HEK293 (cell line): Measurements from ENCODE around the gene NARF.

Experiments
- CTCF ChIA-PET: fragments of 350-600 bp; formaldehyde crosslinking; extraction: SDS; loops from one replicate; lab custom pipeline; 2021; ENCODE audit warnings: antibody characterized with exemption; lab: Yijun Ruan, JAX
- POLR2A ChIA-PET: fragments of 300-600 bp; formaldehyde crosslinking; extraction: SDS; loops from one replicate; lab custom pipeline; 2020; ENCODE audit warnings: antibody characterized with exemption, inconsistent platforms; lab: Yijun Ruan, JAX
- H3K27ac ChIP-seq: fragments of 200-500 bp; sonication (Bioruptor generic); 2 replicates; pipeline ENCODE4 v1.5.1; 2014; ENCODE audit warnings: low read depth, low read length, control low read depth, inconsistent platforms; ENCODE audit errors: extremely low read depth
- H3K36me3 ChIP-seq, 2 experiments: fragments of 200-500 bp in 1 of 2; sonication (Bioruptor generic) in 1 of 2; 1 replicate in 1 of 2; 2 replicates in 1 of 2; pipeline ENCODE4 v1.5.1; 2014 to 2017; ENCODE audit warnings: inconsistent platforms in 2 of 2, low read length in 2 of 2; ENCODE audit not compliant: control insufficient read depth in 2 of 2, insufficient read depth in 1 of 2
- H3K4me1 ChIP-seq: fragments of 200-500 bp; sonication (Bioruptor generic); 2 replicates; pipeline ENCODE4 v1.5.1; 2014; ENCODE audit warnings: mild to moderate bottlenecking, low read length, inconsistent platforms; ENCODE audit not compliant: control insufficient read depth, insufficient read depth
- H3K4me3 ChIP-seq: 2 replicates; pipeline ENCODE4 v1.5.1; 2011; ENCODE audit warnings: low read depth, mild to moderate bottlenecking, control low read depth, low read length, moderate library complexity
- H3K9me3 ChIP-seq: fragments of 200-500 bp; sonication (Bioruptor generic); 2 replicates; pipeline ENCODE4 v1.5.1; 2014; ENCODE audit warnings: low read depth, low read length, inconsistent platforms; ENCODE audit not compliant: control insufficient read depth, insufficient read depth
- KLF10 ChIP-seq: fragments of 450-650 bp; IDR thresholded peaks from 2 replicates; pipeline ENCODE4 v1.5.1; 2018; ENCODE audit warnings: missing biosample characterization, mild to moderate bottlenecking, missing genetic modification characterization
- KLF8 ChIP-seq: fragments of 450-650 bp; formaldehyde crosslinking; IDR thresholded peaks from 2 replicates; pipeline ENCODE4 v1.5.1; 2016; ENCODE audit warnings: missing biosample characterization, missing genetic modification characterization
- REPIN1 ChIP-seq: fragments of 450-650 bp; formaldehyde crosslinking; IDR thresholded peaks from 2 replicates; pipeline ENCODE4 v1.5.1; 2017; ENCODE audit warnings: missing biosample characterization, missing genetic modification characterization, low read depth
- SETDB1 ChIP-seq: IDR thresholded peaks from one replicate; pipeline ENCODE4 v1.6.1; 2017; ENCODE audit warnings: mild to moderate bottlenecking, low read length, moderate library complexity, mixed read lengths; ENCODE audit not compliant: insufficient read length
- TCF7L2 ChIP-seq: IDR thresholded peaks from 2 replicates; pipeline ENCODE4 v1.6.1; 2011; ENCODE audit warnings: low read depth, mild to moderate bottlenecking, inconsistent platforms, low read length, moderate library complexity, borderline replicate concordance
- ZBTB20 ChIP-seq: fragments of 450-650 bp; formaldehyde crosslinking; IDR thresholded peaks from 2 replicates; pipeline ENCODE4 v1.5.1; 2016; ENCODE audit warnings: missing biosample characterization, missing genetic modification characterization
- ZBTB48 ChIP-seq: fragments of 450-650 bp; formaldehyde crosslinking; IDR thresholded peaks from 2 replicates; pipeline ENCODE4 v1.5.1; 2016; ENCODE audit warnings: missing biosample characterization, missing genetic modification characterization
- ZBTB49 ChIP-seq: fragments of 450-650 bp; formaldehyde crosslinking; IDR thresholded peaks from 2 replicates; pipeline ENCODE4 v1.5.1; 2016; ENCODE audit warnings: missing biosample characterization, missing genetic modification characterization, low read depth
- ZBTB8A ChIP-seq: fragments of 450-650 bp; formaldehyde crosslinking; IDR thresholded peaks from 2 replicates; pipeline ENCODE4 v1.5.1; 2016; ENCODE audit warnings: missing biosample characterization, missing genetic modification characterization
- ZIC2 ChIP-seq: fragments of 450-650 bp; formaldehyde crosslinking; IDR thresholded peaks from 2 replicates; pipeline ENCODE4 v1.5.1; 2016; ENCODE audit warnings: missing biosample characterization, missing genetic modification characterization
- ZNF140 ChIP-seq: fragments of 450-650 bp; formaldehyde crosslinking; IDR thresholded peaks from 2 replicates; pipeline ENCODE4 v1.5.1; 2016; ENCODE audit warnings: missing biosample characterization, missing genetic modification characterization
- ZNF184 ChIP-seq: fragments of 450-650 bp; IDR thresholded peaks from 2 replicates; pipeline ENCODE4 v1.5.1; 2018; ENCODE audit warnings: missing biosample characterization, mild to moderate bottlenecking, missing genetic modification characterization
- ZNF214 ChIP-seq: fragments of 450-650 bp; formaldehyde crosslinking; IDR thresholded peaks from 2 replicates; pipeline ENCODE4 v1.5.1; 2017; ENCODE audit warnings: missing biosample characterization, mild to moderate bottlenecking, missing genetic modification characterization, borderline replicate concordance
- ZNF239 ChIP-seq: fragments of 450-650 bp; formaldehyde crosslinking; IDR thresholded peaks from 2 replicates; pipeline ENCODE4 v1.5.1; 2016; ENCODE audit warnings: missing biosample characterization, missing genetic modification characterization
- ZNF335 ChIP-seq: fragments of 450-650 bp; formaldehyde crosslinking; conservative IDR thresholded peaks from 2 replicates; pipeline ENCODE4 v1.5.1; 2016; ENCODE audit warnings: missing biosample characterization, missing genetic modification characterization
- ZNF366 ChIP-seq: fragments of 450-650 bp; formaldehyde crosslinking; conservative IDR thresholded peaks from 2 replicates; pipeline ENCODE4 v1.5.1; 2016; ENCODE audit warnings: missing biosample characterization, missing genetic modification characterization
- ZNF416 ChIP-seq: fragments of 450-650 bp; formaldehyde crosslinking; IDR thresholded peaks from 2 replicates; pipeline ENCODE4 v1.5.1; 2016; ENCODE audit warnings: missing biosample characterization, missing genetic modification characterization
- ZNF514 ChIP-seq: fragments of 450-650 bp; formaldehyde crosslinking; IDR thresholded peaks from 2 replicates; pipeline ENCODE4 v1.5.1; 2016; ENCODE audit warnings: missing biosample characterization, missing genetic modification characterization
- ZNF530 ChIP-seq: fragments of 450-650 bp; formaldehyde crosslinking; IDR thresholded peaks from 2 replicates; pipeline ENCODE4 v1.5.1; 2016; ENCODE audit warnings: low read depth, missing biosample characterization, missing genetic modification characterization
- ZNF544 ChIP-seq: fragments of 450-650 bp; formaldehyde crosslinking; IDR thresholded peaks from 2 replicates; pipeline ENCODE4 v1.5.0; 2017; ENCODE audit warnings: missing biosample characterization, missing genetic modification characterization
- ZNF626 ChIP-seq: fragments of 450-650 bp; sonication (Bioruptor Pico); formaldehyde crosslinking; IDR thresholded peaks from 2 replicates; pipeline ENCODE4 v1.5.1; 2018; ENCODE audit warnings: missing biosample characterization, missing genetic modification characterization, inconsistent platforms
- ZNF660 ChIP-seq: fragments of 450-650 bp; IDR thresholded peaks from 2 replicates; pipeline ENCODE4 v1.5.1; 2018; ENCODE audit warnings: missing biosample characterization, mild to moderate bottlenecking, missing genetic modification characterization
- ZNF777 ChIP-seq: fragments of 450-650 bp; formaldehyde crosslinking; IDR thresholded peaks from 2 replicates; pipeline ENCODE4 v1.5.1; 2017; ENCODE audit warnings: missing biosample characterization, missing genetic modification characterization, borderline replicate concordance
- ZNF837 ChIP-seq: fragments of 450-650 bp; formaldehyde crosslinking; IDR thresholded peaks from 2 replicates; pipeline ENCODE4 v1.5.1; 2016; ENCODE audit warnings: missing biosample characterization, missing genetic modification characterization
- ZSCAN23 ChIP-seq: fragments of 450-650 bp; formaldehyde crosslinking; IDR thresholded peaks from 2 replicates; pipeline ENCODE4 v1.5.1; 2016; ENCODE audit warnings: missing biosample characterization, missing genetic modification characterization
- ZSCAN5A ChIP-seq: fragments of 450-650 bp; formaldehyde crosslinking; IDR thresholded peaks from 2 replicates; pipeline ENCODE4 v1.5.1; 2016; ENCODE audit warnings: missing biosample characterization, missing genetic modification characterization
- TF ChIP-seq, protein P1 (sequence below): fragments of 450-650 bp; formaldehyde crosslinking; IDR thresholded peaks from 2 replicates; pipeline ENCODE4 v1.5.1; 2016; ENCODE audit warnings: missing biosample characterization, missing genetic modification characterization
- TF ChIP-seq, protein P2 (sequence below): sonication (generic); formaldehyde crosslinking; IDR thresholded peaks from 2 replicates; pipeline ENCODE4 v1.8.1; 2022; ENCODE audit warnings: mild to moderate bottlenecking, moderate library complexity, missing genetic modification reagents

Gene NARF

DNA sequence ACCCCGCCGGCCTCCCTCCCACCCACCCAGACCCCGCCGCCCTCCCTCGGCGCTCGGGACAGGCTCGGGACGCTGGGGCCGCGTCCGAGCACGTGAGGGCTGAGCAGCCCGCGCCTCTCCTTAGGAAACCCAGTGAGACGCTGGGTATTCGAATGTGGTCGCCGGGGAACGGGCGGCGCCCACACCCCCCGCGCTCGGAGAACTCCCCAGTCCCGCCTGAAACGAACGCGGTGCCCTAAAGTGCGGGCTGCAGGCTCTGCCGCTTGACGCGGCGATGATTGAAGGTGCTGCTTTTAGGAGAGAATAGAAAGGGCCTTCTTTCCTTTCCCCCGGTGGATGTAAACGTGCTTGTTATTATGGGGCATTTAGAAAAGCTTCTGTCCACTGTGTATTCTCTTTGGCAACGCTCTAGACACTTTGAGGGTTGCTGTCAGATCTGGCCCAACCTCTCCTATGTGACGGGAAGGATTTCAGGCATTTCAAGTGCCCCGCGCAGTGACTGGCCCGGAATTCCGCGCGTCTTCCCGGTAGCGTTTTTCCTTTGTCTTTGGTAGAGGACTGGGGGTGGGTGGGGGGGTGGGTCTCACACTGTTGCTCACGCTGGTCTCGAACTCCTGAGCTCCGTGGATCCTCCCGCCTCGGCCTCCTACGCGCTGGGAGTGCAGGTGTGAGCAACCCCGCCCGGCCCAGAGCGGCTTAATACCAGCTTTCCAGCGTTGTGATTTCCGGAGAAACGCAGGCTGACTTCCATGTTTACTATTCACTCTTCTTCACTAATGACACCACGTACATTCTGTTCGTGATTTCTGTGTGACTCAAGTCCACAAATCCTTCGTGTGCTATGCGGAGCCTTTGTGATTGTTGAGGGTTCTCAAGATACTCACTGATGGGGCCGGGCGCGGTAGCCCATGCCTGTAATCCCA is 39.2 kb downstream of the NARF start:
- CTCF ChIA-PET: interaction anchor here (0.6 to 1.8 kb wide), 2 partner anchors 56 to 270 kb away, joined by 4 to 12 read pairs; no protein-coding TSS in a partner anchor
- peak overlapping the region; percentile 72 for H3K27ac ChIP-seq

More for the DNA sequence above, 39.2 kb downstream of the NARF start:
- Histone ChIP-seq H3K9me3 (no peaks in the 10 kb centered on the region), H3K4me1 (peaks cover 2% of the 10 kb centered on the region; the same call in 1 of the 2 replicates), H3K4me3 (peak overlapping the region; percentile 22), H3K36me3 (no peaks in the 10 kb centered on the region)
- POLR2A ChIA-PET: interaction anchor here (0.6 kb wide), 1 partner anchor 24 kb away, joined by 4 read pairs; no protein-coding TSS in a partner anchor
- peak; percentile 31; the same call in 1 of the 2 replicates for TF ChIP-seq ZBTB48 (tag by site-specific recombination)
- no peak for TF ChIP-seq ZSCAN5A
- no peak for TF ChIP-seq ZNF544 (tag by site-specific recombination)
- no peak for TF ChIP-seq ZSCAN23 (tag by site-specific recombination)
- TF ChIP-seq, protein P1, sequence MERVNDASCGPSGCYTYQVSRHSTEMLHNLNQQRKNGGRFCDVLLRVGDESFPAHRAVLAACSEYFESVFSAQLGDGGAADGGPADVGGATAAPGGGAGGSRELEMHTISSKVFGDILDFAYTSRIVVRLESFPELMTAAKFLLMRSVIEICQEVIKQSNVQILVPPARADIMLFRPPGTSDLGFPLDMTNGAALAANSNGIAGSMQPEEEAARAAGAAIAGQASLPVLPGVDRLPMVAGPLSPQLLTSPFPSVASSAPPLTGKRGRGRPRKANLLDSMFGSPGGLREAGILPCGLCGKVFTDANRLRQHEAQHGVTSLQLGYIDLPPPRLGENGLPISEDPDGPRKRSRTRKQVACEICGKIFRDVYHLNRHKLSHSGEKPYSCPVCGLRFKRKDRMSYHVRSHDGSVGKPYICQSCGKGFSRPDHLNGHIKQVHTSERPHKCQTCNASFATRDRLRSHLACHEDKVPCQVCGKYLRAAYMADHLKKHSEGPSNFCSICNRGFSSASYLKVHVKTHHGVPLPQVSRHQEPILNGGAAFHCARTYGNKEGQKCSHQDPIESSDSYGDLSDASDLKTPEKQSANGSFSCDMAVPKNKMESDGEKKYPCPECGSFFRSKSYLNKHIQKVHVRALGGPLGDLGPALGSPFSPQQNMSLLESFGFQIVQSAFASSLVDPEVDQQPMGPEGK: peak; percentile 14; the same call in 1 of the 2 replicates
- TF ChIP-seq ZNF239: no peak
- TF ChIP-seq, protein P2, sequence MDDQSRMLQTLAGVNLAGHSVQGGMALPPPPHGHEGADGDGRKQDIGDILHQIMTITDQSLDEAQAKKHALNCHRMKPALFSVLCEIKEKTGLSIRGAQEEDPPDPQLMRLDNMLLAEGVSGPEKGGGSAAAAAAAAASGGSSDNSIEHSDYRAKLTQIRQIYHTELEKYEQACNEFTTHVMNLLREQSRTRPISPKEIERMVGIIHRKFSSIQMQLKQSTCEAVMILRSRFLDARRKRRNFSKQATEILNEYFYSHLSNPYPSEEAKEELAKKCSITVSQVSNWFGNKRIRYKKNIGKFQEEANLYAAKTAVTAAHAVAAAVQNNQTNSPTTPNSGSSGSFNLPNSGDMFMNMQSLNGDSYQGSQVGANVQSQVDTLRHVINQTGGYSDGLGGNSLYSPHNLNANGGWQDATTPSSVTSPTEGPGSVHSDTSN (CRISPR knock-in tag): no peak
- no peak for TF ChIP-seq ZNF837 (tag by site-specific recombination)
- TF ChIP-seq REPIN1 (tag by site-specific recombination): no peak
- TF ChIP-seq SETDB1: no peak
- no peak for TF ChIP-seq ZNF530
- peak; percentile 48 for TF ChIP-seq ZNF335 (tag by site-specific recombination)
- TF ChIP-seq ZNF626: no peak
- peak; percentile 55; the same call in 1 of the 2 replicates for TF ChIP-seq ZBTB8A (tag by site-specific recombination)
- no peak for TF ChIP-seq TCF7L2
- no peak for TF ChIP-seq ZNF140 (tag by site-specific recombination)
- no peak for TF ChIP-seq ZNF777 (tag by site-specific recombination)
- TF ChIP-seq ZNF184: no peak
- TF ChIP-seq ZNF514 (tag by site-specific recombination): no peak
- TF ChIP-seq ZNF416 (tag by site-specific recombination): no peak
- no peak for TF ChIP-seq ZNF660 (tag by site-specific recombination)
- TF ChIP-seq ZBTB49: no peak
- no peak for TF ChIP-seq ZNF214 (tag by site-specific recombination)
- no peak for TF ChIP-seq ZNF366 (tag by site-specific recombination)
- 0 out of 2 replicates have a peak, but pooled peaks have one; percentile 8 for TF ChIP-seq KLF8 (tag by site-specific recombination)
- TF ChIP-seq KLF10 (tag by site-specific recombination): no peak
- no peak for TF ChIP-seq ZIC2 (tag by site-specific recombination)
- peak; percentile 51; the same call in 1 of the 2 replicates for TF ChIP-seq ZBTB20 (tag by site-specific recombination)
